HG03460 (cell line): Measurements from ENCODE around the gene PHF13.
"Not testable (repeated sequence)": the region's sequence is repeated elsewhere in the genome, so short reads cannot be mapped to it uniquely, and the experiment has no call there.

Experiments
- ATAC-seq: cut with Tn5 transposase; IDR thresholded peaks from one replicate; pipeline ENCODE4 v1.9.1; 2021; ENCODE audit not compliant: unreplicated experiment

PHF13 gene

DNA sequence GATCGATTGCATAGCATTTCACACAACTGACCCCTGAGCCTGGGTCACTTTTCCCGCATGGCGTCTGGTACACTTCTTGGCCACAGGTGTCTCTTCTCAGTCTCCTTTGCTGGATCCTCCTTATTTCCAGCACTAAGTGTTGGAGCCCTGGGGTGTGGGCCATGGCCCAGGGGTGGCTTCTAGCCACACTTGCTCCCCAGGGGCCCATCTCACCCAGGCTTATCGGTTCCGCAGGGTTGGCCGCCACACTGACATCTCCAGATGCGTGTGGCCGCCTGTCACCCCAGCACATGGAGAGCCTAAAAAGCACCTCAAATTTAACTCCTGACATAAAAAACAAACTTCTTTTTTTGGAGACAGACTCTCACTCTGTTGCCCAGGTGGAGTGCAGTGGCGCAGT is 13.5 kb downstream of the PHF13 start:
- ATAC-seq = no peak

DNA sequence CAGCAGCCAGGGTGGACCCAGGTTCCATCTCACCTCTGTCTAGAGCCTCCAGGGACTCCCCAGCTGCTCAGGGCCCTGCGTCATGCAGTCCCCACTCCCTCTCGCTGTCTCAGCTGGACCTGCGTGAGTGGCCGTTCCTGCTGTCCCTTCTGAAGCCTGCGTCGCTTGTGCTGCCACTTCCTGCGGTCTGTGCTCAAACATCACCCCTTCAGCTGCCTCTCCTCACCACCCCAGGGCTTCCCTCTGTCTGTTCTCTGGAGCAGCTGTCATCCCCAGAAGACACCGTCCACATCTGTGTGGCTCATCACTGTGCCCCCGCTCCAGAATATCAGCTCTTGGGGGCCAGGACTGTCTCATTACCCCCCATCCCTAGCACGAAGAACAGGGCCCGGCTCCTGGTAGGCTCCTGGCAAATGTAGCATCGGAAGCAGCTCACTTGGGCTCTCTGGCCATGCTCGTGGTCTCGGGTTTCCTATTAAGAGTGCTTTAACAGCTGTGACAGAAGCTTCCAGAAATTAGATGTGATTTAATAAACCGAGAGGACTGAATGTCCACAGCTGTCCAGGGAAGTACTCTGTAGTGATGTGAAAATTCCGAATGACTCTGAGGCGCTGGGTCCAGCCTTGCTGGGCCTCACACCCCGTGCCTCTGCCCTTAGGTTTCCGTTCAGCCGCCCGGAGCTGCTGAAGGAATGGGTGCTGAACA is 14.5 kb downstream of the PHF13 start:
- ATAC-seq = no peak

DNA sequence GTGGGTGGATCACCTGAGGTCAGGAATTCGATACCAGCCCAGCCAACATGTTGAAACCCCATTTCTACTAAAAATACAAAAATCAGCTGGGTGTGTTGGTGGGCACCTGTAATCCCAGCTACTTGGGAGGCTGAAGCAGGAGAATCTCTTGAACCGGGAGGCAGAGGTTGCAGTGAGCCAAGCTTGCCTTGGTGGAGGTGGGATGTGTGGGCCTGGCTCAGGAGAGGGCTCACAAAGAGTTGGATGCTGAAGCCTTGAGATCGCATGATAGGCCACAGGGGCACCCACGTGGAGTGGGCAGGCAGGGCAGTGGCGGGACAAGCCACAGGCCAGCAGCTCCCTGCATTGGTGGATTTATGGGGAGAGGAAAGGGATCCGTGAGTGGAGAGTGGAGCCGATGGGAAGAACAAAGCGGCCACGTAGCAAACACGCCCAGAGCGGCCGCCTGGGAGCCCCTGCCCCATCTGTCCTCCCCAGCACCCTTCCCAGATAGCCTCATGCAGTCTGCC is 15.5 kb downstream of the PHF13 start:
- ATAC-seq = no peak

DNA sequence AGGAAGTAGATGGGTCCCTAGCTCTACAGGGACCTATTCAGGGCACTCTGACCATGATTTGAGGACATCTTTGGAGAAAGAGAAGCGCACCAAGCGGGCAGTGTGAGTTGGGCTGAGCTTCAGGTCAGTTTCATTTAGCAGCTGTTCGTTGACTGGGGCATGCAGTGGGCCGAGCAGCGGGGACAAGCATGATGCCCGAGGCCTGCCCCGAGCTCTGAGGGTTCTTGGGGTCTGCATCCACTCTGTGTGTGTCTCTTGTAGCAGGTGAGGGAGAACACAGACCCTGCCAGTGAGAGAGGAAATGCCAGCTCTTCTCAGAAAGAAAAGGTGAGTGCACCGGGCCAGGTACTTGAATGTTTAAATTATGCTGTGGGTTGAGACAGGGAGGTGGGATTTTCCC is 16.5 kb downstream of the PHF13 start:
- ATAC-seq = no peak

DNA sequence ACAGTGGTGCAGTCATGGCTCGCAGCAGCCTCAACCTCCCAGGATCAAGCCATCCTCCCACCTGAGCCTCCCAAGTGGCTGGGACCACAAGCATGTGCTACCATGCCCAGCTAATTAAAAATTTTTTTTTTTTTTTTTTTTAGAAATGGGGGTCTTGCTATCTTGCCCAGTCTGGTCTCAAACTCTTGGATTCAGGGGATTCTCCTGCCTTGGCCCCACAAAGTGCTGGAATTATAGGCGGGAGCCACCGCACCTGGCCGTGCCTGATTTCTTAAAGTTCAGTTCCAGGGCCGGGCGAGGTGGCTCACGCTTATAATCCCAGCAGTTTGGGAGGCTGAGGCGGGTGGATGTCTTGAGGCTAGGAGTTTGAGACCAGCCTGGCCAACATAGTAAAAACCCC is 17.5 kb downstream of the PHF13 start:
- no peak for ATAC-seq

DNA sequence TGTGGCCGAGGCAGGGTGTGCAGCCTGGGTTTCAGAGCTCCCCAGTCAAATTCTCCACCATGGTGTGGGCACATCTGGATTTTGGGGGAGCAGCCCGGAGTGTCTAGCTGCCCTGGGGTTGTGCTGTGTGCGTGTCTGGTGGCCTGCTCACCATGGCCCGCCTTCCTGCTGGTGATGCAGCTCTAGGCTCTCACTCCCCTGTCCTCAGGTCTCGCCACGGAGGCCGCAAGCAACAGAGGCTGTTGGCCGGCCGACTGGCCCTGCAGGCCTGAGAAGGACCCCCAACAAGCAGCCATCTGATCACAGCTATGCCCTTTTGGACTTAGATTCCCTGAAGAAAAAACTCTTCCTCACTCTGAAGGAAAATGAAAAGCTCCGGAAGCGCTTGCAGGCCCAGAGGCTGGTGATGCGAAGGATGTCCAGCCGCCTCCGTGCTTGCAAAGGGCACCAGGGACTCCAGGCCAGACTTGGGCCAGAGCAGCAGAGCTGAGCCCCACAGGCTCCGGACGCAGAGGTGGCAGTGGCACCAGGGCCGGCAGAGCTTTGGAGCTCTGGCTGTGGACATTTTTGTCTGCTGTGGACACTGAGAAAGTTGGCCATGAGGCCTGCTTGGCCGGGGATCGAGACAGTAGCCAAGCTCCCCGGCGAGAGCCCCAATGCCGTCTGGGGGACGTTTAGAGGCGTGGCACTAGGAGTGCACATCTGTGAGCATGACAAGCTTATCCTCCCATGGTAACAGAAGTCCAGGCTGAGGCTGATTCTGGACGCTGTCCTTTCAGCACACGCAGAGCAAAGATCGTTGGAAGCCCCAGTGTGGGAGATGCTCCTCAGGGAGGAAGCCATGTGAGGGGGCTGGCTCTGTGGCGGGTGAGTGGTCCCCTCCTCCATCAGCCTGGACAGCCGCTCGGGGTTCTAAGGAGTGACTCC is 19.3 kb downstream of the PHF13 start:
- ATAC-seq = no peak

DNA sequence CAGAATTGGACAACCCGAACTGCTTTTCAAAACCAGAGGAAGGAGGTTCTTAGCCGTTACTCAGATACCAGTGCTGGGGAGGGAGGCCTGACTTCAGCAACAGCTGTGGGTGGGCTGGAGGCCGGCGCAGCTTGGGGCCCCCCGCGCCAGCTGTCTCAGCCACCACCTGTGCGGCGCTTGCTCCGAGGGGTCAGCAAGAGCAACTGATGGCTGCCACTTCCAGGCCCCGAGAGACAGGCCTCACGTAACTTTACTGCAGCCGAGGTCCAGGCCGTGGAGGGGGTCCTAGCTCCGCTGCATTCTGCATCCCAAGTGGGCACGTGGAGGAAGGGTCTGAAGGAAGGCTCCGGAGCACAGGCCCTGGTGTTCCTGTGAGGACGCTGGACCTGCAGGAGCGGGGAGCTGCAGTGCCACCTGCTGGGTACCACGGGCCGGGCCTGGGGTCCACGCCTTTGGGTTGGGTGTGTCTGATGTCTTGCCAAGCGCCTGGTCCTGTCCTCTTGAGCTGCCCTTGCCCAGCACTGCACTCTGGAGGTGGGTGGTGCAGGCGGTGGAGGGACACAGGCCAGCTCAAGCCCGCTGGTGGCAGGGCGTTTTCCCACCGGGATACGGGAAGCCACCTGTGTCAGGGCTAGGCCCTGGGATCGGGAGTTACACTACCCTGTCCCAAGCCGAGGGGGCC is 21.0 kb downstream of the PHF13 start:
- ATAC-seq = no peak

DNA sequence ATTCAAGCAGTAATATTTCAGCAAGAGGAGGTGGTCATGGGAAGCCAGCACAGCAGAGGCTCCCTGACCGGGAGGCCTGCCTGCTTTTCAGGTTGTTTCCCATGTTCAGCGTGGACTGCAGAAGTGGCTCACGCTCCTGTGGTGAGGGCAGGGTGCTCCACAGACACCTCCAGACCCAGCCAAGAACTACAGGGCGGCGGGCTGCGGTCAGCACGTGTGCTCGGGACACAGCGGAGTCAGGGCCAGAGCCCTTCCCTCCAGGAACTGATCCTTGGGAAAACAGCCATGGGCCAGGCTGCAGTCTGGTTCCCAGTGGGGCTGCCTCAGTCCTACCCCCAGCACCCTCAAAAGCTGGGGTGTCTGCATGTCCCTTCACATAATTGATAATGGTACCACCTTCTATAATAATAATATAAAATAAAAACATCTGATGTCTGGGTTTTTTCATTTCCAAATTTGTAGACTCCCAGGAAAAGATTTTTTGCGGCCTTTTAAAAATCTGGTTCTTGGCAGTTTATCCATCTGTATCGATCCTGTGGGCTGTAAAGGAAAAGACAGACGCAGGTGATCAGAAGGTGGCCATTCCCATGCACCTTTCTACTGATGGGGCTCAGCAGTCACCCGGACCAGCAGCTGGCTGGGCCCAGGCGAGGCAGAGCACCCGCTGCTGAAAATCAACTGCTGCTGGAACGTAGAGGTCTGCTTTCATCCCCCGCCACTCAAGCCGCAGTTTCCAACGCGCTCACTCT is 21.8 kb downstream of the PHF13 start:
- no peak for ATAC-seq

DNA sequence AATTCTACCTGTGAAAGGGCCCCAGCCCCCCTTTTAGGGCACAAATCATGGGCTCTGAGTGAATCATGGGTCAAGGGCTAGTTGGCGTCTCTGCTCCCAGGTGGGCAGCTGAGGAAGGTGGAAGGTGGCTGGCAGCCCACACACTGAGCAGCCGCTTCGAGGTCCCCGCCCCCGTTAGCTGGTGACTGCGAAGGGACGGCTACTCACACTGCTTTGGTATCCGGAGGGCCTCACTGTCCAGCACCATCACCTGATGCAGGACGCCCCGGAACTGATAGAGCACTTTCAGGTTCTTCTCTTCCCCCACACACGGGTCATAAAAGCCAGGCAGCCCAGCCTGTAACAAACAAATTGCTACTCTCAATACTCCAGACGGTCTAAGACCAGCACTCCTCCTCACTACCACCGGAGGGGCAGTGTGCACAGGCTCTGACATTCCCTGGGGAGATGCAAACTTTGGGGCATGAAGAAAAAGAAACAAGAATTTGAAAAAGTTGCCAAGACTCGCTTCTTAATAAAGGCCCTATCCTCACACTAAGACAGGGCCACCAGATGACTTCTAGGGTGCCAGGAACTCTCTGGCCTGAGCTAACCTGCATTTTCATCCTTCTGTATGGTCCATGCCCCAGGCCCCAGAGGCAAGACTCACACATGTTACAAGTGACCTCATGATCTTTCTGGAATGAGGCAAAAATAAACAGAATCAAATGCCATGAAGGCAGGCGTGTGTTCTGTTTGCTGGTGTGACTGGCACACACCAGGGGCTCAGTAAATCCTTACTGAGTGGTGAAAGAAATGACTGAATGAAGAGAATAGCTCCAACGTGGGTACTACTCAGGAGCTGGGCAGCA is 22.6 kb downstream of the PHF13 start:
- no peak for ATAC-seq

DNA sequence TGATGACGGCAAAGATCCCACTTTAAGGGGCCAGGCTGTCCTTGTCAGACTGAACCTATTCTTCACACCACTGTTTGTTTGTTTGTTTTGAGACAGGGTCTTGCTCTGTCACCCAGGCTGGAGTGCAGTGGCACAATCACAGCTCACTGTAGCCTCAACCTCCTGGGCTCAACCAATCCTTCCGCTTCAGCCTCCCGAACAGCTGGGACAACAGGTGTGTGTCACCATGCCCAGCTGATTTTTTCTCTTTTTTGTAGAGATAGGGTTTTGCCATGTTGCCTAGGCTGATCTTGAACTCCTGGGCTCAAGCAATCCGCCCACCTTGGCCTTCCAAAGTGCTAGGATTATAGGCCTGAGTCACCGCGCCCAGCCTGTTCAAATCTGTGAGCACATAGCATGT is 23.2 kb downstream of the PHF13 start:
- ATAC-seq = not testable (repeated sequence)

DNA sequence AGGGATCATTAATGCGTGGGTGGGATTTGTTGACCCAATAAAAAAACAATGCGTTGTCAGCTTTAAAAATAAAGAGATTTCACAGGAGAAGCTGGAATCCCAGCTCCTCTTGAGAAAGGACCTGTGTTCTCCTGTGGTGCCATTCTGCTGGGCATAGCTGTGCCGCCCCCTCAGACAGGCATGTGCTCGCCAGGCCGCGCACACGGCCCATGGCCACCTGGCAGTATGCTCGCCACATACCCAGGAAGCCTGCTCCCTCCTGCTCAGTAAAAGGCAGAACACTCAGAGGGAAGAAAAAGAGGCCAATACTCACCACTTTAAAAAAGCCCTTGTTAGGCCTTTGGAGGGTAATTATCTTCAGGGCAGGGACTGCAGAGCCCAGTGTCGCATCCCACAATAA is 24.2 kb downstream of the PHF13 start:
- ATAC-seq = no peak

DNA sequence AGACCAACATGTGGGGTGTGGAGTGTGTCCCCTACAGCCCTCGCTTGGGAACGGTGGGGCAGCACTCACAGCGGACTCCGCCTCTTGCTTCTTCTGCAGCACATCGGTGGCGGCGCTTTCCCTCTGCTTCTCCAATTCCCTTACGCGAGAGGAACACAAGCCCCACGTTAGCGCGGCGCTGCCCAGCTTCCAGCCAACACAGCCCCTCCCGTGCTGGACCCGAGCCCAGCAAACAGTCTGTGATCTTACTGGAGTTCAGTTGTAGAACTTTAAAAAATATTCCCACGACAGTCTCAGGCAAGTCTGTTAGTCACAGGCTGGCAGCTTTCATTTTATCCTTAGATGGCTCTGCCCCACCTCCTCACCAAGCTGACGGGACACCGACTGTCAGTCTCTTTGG is 24.7 kb downstream of the PHF13 start:
- no peak for ATAC-seq

DNA sequence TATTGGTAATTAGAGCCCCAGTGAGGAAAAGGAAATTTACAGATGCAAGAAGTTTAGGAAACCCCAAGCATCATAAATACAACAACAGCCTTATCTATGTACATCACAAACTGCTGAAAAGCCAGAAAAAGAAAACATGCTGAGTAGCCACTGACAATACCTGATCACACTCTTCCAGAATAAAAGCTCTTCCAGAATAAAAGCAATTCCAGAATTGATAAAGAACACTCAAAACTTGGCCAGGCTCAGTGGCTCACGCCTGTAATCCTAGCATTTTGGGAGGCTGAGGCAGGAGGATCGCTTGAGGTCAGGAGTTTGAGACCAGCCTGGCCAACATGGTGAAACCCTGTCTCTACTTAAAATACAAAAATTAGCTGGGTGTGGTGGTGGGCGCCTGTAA is 27.3 kb downstream of the PHF13 start:
- not testable (repeated sequence) for ATAC-seq

DNA sequence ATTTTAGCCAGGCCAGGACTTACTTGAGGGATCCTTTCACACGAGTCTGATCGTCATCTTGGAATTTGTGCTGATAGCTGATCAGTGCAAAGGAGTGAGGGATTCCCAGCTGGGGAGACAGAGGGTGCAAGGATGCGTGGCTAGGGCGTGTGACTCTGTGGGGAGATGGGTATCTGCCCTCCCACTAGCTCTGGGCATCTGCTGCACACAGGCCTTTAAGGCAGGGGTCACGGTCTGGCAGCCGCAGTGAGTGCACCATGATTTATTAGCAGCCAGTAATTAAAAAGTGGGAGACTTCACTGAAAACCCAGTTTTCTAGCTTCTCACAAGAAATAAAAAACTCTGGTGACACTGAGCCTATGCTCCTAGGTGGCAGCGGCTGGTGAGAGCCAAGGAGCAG is 31.5 kb downstream of the PHF13 start:
- ATAC-seq = no peak

DNA sequence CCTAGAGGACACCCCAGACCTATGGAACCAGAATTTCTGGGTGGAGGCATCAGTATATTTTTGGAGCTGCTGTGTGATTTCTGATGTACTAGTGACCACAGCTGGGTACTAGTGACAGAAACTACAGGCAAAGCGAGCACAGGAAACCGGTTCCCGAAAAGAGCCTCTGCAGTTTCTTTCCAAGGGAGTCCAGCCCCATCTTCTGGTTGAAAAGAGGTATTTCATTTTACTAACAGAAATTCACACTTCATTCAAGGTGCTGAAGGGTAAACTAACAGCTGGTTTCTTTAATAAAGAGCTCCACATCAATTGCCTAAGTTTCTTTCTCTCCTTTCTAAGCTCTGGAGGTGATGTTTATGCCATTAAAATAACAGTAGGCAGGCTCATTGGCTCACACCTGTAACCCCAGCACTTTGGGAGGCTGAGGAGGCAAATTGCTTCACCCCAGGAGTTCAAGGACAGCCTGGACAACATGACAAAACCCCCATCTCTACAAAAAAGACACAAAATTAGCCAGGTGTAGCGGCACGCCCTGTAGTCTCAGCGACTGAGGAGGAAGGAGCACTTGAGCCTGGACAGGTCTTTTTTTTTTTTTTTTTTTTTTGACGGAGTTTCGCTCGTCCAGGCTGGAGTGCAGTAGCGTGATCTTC is 33.1 kb downstream of the PHF13 start:
- no peak for ATAC-seq

DNA sequence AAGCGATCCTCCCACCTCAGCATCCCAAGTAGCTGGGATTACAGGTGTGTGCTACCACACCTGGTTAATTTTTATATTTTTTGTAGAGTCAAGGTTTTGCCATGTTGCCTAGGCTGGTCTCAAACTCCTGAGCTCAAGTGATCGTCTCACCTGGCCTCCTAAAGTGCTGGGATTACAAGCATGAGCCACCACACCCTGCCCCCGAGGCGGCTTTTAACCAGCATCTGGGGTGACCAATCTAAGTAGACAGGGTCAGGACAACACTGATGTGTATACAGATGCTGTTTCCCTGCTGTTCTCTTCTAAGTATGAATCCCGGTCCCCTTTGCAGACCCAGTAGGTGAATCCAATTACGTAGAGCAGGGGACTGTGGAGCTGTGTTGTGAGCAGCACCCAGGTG is 35.0 kb downstream of the PHF13 start:
- ATAC-seq = no peak

DNA sequence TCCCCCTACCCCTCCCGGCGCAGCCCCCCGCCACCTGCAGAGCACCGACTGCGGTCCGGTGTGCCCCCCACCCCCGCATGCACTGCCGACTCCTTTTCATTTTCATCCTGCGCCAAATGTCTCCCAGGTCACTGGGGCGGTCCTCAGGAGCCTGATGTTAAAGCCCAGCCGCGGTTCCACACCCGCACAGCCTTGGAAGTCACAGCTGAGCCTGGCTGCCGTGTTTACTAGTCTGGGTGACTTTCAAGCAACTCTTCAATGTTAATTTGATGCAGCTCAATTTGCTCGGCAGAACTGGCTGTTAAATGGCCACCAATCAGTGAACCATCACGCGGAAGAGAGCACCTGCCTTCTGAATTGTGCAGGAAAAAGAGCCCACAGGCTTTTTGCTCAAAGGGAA is 38.4 kb downstream of the PHF13 start:
- no peak for ATAC-seq

DNA sequence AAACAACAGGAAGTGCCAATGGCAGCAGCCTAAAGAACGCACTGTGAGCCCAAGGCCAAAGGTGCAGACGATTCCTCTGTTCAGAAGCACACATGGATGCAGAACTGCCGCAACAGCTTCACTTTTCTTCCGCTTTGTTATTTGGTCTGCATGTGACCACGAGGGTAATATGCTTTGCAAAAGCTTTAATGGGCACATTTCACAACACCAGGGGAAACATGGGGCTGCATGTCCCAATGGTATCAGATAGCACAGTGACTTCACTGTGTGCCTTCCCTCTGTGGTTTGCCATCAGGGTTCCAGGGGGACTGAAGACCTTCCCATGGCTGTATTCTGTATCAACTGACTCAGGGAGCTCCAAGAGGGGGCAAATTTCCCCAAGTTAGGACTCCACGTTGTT is 39.5 kb downstream of the PHF13 start:
- ATAC-seq = no peak

DNA sequence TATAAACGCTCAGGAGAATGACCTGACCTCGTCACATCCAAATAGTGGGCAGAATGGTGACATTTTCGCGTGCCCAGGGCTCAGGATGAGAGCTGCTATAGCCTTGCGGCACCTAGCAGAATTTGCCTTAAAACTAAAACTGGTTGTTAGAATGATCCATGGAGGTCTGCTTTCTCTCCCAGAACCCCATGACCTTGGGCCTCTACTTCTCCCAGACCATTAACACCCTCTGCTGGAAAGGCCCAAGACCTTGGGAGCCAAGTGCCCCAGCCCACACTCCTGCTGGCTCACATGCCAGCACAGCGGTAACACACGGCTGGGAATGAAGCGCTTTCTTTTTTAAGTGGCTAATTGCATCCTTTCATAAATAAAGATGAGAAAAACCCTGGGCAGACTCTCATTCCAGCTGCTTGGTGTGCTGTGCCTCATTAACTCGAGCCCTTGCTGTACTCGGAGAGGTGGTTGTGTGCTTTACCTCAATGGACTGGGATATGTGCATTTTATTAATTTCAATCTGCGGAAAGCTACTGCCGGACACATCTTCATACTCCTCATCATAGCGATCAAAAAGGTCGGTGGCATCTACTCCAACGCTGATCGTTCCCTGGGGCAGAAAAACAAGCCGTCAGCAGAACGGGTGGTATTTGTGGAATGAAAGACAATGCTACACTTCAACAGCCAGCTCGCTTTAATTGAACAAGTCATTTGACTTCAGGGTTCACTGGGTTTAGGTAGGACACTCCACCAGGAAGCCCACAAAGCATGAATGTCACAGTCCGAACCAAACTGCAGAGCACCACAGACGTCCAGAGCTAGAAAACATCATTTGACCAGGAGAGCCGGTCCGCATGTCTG is 40.1 kb downstream of the PHF13 start:
- ATAC-seq = no peak
